Heart right ventricle (tissue), 16 donors: ENCODE measurements around the gene CPEB4. TPM values are rescaled to one million over a fixed set of nuclear protein-coding genes. Genes with fewer than 3 reads are reported as not detected.

Source experiments
- ATAC-seq, 8 donors: fragments of 200-7000 bp; cut with Tn5 transposase; one replicate each; pipeline ENCODE4 v1.9.1; 2020; ENCODE audit warnings: mild to moderate bottlenecking in 8 of 8, moderate library complexity in 8 of 8, moderate number of reproducible peaks in 1 of 8
- DNase-seq, 2 donors: peaks; one replicate each; pipeline ENCODE4 v3.0.0-alpha.2; 2020
- H3K27ac ChIP-seq, 10 donors: fragments of 200-600 bp; sonication (generic) in 2 of 10; one replicate each; pipeline versions ENCODE4 v1.5.0 to v1.8.0; 2020 to 2022; ENCODE audit warnings: mild to moderate bottlenecking in 3 of 10
- H3K27me3 ChIP-seq, 7 donors: fragments of 200-600 bp; one replicate each; pipeline ENCODE4 v1.8.0; 2021 to 2022; ENCODE audit warnings: mild to moderate bottlenecking in 2 of 7
- H3K36me3 ChIP-seq, 9 donors: fragments of 200-600 bp; sonication (generic) in 1 of 9; one replicate each; pipeline versions ENCODE4 v1.5.0 to v1.8.0; 2020 to 2022; ENCODE audit warnings: mild to moderate bottlenecking in 2 of 9
- H3K4me1 ChIP-seq, 9 donors: fragments of 200-600 bp; sonication (generic) in 1 of 9; one replicate each; pipeline versions ENCODE4 v1.5.0 to v1.8.0; 2020 to 2022; ENCODE audit warnings: mild to moderate bottlenecking in 4 of 9
- H3K4me3 ChIP-seq, 10 donors: fragments of 200-600 bp; sonication (generic) in 2 of 10; one replicate each; pipeline versions ENCODE4 v1.5.0 to v1.8.0; 2020 to 2022; ENCODE audit warnings: mild to moderate bottlenecking in 7 of 10, moderate library complexity in 2 of 10
- H3K9me3 ChIP-seq, 11 donors: fragments of 200-600 bp in 10 of 11; sonication (generic) in 2 of 11; one replicate each; pipeline versions ENCODE4 v1.5.0 to v1.8.0; 2013 to 2022; ENCODE audit warnings: mild to moderate bottlenecking in 2 of 11, control low read depth in 1 of 11, moderate library complexity in 1 of 11
- WGBS, 2 donors: extraction: QIAGEN DNeasy Blood & Tissue Kit; methylation state at CpG; one replicate each; pipeline ENCODE4 v1.1.7; 2013; ENCODE audit warnings: inconsistent platforms in 1 of 2; 5-methylcytosine and 5-hydroxymethylcytosine counted together
- intact Hi-C, 10 donors: fragments of 100-400 bp; cut with DNase I; formaldehyde crosslinking; loops; one replicate each; pipeline versions ENCODE4 v1.11.1 to v1.14.2; 2022
- polyA plus RNA-seq, 2 donors: library from polyadenylated mRNA; stranded (reverse); fragments of 200-250 nt; gene quantifications; one replicate each; pipeline ENCODE4 v1.2.3, GENCODE V29; 2013
- total RNA-seq, 10 donors: library from RNA; stranded (reverse); fragmentation: NEBNext Ultra II Directional in 3 of 10; extraction: Animal tissue kit (Norgen Biotek cat#: 25700) in 3 of 10; gene quantifications; one replicate each; pipeline versions ENCODE4 v1.2.1 to v1.2.4, GENCODE V29; 2021 to 2023
- TF ChIP-seq, protein P1 (sequence below), 9 donors: fragments of 200-600 bp; sonication (generic) in 2 of 9; IDR thresholded peaks; one replicate each; pipeline versions ENCODE4 v1.5.0 to v1.8.0; 2021 to 2022; ENCODE audit warnings: antibody characterized with exemption in 9 of 9, mild to moderate bottlenecking in 5 of 9, moderate library complexity in 1 of 9
- donor health status: Arrhythmogenic right ventricular cardiomyopathy.
- donor health status: ischemic (EF 13 %, LVEDD 7.1; RV severe dilation, severe dysfunction).
- donor health status: healthy with polysubstance abuse.
- donor health status: DM: no; HTN: yes; CAD: no.
- donor health status: DM: no; HTN: no; CAD: no.
- donor health status: ischemic (EF 25% LVEDD 6.9; RV normal size, moderate dysfunction).
- donor health status: ischemic (EF 25% LVEDD 5.7; RV mildly dilated, moderate dysfunction).
- donor health status: healthy.
- donor health status: DM: yes; HTN: yes; CAD: no.
- donor health status: Ischemic cardiomyopathy.
- donor health status: ischemic (EF 35%, LVEDD 5.7; RV mildly dilated, moderate dysfunction).
- donor health status: nonischemic (EF 11% LVEDD 7.7; RV severe dilation, severe dysfunction).
- donor health status: DM: yes; HTN: yes; CAD: no.
- donor health status: PGD.
- donor health status: ischemic (EF 29% LVEDD 5.4; RV normal size, mild dysfunction).
- donor health status: nonischemic (EF 23%, LVEDD 6.1; RV moderate dilation, normal function).

The CPEB4 gene
- total and polyA plus RNA-seq, 12 donors: 29.4 to 279 (median 168) TPM

- WGBS, 2 donors: 61 to 67% methylated on average over 9 of the region's 9 CpGs
- no peak overlapping the region for H3K4me3 ChIP-seq
- H3K27me3 ChIP-seq: no peaks in the 10 kb centered on the region
- peaks cover 0 to 26% (median 9%) of the 10 kb centered on the region in 9 donors for H3K4me1 ChIP-seq
- H3K9me3 ChIP-seq: no peaks in the 10 kb centered on the region
- no peak for ATAC-seq
- DNase-seq: no peak
- no peak overlapping the region for H3K27ac ChIP-seq
- intact Hi-C loops: loop anchor here in 2 of 10 donors (10.0 kb wide), 2 partner anchors 73 to 203 kb away; no protein-coding TSS in a partner anchor
- no peaks in the 10 kb centered on the region for H3K36me3 ChIP-seq
- TF ChIP-seq, protein P1, sequence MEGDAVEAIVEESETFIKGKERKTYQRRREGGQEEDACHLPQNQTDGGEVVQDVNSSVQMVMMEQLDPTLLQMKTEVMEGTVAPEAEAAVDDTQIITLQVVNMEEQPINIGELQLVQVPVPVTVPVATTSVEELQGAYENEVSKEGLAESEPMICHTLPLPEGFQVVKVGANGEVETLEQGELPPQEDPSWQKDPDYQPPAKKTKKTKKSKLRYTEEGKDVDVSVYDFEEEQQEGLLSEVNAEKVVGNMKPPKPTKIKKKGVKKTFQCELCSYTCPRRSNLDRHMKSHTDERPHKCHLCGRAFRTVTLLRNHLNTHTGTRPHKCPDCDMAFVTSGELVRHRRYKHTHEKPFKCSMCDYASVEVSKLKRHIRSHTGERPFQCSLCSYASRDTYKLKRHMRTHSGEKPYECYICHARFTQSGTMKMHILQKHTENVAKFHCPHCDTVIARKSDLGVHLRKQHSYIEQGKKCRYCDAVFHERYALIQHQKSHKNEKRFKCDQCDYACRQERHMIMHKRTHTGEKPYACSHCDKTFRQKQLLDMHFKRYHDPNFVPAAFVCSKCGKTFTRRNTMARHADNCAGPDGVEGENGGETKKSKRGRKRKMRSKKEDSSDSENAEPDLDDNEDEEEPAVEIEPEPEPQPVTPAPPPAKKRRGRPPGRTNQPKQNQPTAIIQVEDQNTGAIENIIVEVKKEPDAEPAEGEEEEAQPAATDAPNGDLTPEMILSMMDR (IDR thresholded peaks at IDR 0.05): no peak
Observed at GRCh38 chr5:173968154-173968797, 80.1 kb downstream of the CPEB4 start.

- H3K27ac ChIP-seq: no peak overlapping the region
- H3K4me1 ChIP-seq: peaks cover 0 to 21% (median 10%) of the 10 kb centered on the region in 9 donors
- ATAC-seq: no peak
- no peaks in the 10 kb centered on the region for H3K36me3 ChIP-seq
- no peaks in the 10 kb centered on the region for H3K9me3 ChIP-seq
- WGBS, 2 donors: 77 to 80% methylated on average over 12 of the region's 12 CpGs
- H3K4me3 ChIP-seq: no peak overlapping the region
- TF ChIP-seq, protein P1 (IDR thresholded peaks at IDR 0.05): no peak
- H3K27me3 ChIP-seq: peaks cover 0 to 6% (median 0%) of the 10 kb centered on the region in 7 donors
- intact Hi-C loops: loop anchor here in 9 of 10 donors (5.0 to 10.0 kb wide), 11 partner anchors 62 to 675 kb away; partner anchors contain the start of gene CPEB4 (in 2 of the 9)
- DNase-seq: no peak
Observed at GRCh38 chr5:173969167-173970049, 81.3 kb downstream of the CPEB4 start.

DNA sequence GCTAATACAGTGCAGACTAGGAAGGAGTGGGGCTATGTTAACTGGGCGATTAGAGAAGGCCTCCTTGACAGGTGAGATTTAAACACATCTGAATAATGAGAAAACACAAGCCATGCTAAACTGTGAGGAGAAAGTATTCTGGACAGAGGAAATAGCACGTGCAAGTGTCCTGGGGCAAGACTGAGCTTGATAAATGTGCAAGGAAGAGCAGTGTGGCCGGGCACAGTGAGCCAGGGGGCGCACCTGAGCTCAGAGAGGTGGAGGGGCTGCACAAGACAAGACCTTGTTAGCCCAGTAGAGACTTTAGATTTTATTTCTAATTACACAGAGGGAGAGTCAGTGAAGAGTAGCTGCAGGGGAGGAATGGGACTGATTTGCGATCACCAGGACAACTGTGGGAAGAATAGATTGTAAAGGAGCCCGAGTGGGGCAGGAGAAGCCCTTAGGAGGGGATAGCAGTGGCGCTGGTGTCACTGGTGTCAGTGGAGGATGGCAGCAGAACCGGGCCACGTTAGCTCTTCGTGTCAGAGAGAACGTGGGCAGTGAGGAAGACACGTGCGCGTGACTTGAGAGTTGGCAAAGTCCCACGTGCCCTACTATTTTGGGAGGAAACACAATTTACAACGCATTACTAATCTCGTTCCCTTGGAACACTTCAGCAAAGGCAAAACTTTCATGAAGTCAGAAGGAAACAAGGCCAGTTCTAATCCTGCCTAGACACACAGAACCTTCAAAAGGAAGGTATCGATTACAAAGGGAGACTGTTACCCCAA, 82.9 kb downstream of the CPEB4 start:
- intact Hi-C loops: loop anchor here in 9 of 10 donors (5.0 to 10.0 kb wide), 10 partner anchors 64 to 676 kb away; partner anchors contain the start of gene CPEB4 (in 2 of the 9)
- WGBS, 2 donors: 65 to 66% methylated on average over 18 of the region's 18 CpGs
- Histone ChIP-seq H3K9me3 (no peaks in the 10 kb centered on the region), H3K27me3 (peaks cover 0 to 6% (median 0%) of the 10 kb centered on the region in 7 donors), H3K27ac (peak overlapping the region in 1 of 10 donors; percentile 31), H3K4me3 (no peak overlapping the region), H3K36me3 (no peaks in the 10 kb centered on the region), H3K4me1 (peaks cover 0 to 21% (median 10%) of the 10 kb centered on the region in 9 donors)
- TF ChIP-seq, protein P1 (IDR thresholded peaks at IDR 0.05): peak in 2 of 9 donors; percentile 7 to 10
- DNase-seq: no peak
- ATAC-seq: no peak
